ENCODE measurements around the gene BAIAP2L2.
"Not testable (repeated sequence)": the region's sequence is repeated elsewhere in the genome, so short reads cannot be mapped to it uniquely, and the experiment has no call there.

Gene BAIAP2L2, protein sequence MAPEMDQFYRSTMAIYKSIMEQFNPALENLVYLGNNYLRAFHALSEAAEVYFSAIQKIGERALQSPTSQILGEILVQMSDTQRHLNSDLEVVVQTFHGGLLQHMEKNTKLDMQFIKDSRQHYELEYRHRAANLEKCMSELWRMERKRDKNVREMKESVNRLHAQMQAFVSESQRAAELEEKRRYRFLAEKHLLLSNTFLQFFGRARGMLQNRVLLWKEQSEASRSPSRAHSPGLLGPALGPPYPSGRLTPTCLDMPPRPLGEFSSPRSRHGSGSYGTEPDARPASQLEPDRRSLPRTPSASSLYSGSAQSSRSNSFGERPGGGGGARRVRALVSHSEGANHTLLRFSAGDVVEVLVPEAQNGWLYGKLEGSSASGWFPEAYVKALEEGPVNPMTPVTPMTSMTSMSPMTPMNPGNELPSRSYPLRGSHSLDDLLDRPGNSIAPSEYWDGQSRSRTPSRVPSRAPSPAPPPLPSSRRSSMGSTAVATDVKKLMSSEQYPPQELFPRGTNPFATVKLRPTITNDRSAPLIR

DNA sequence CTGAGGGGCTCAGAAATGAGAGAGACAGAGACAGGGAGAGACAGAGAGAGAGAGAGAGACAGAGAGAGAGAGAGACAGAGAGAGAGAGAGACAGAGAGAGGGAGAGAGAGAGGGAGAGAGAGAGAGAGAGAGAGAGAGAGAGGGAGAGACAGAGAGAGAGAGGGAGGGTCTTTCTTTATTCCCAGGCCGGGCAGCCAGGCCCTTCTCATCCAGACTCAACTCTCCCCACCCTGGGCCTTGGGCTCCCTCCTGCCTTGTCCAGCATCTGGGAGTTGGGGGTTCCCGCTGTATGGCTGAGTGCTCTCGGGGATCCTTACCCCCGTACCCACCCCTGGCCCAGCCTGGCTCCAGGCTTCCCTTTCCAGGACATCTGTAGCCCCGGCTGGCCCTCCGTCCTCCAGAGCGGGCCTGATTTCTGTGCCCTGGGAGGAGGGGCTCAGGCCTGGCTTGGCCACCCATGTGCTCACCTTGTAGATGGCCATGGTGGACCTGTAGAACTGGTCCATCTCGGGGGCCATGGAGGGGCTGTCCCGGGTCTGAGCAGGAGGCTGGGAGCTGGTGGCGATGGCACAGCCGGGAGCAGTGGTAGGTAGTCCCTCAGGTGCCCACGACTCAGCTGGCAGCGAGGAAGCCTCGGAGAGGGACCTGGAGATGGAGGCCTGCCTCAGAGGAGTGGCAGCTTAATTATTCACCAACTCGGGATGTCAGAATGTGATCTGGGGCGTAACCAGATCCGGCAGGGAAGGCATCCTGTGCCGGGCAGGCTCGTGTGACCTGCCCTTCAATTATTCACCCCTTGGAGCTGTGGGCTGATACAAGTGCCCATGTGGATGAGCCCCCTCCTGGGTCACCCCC lies at the start of gene BAIAP2L2:
Gene BAIAP2L2 (minus strand): TSS at position 677 of the 855 bp plus-strand sequence. CDS start 159 bp downstream, at position 518.
- peak; percentile 26 for DNase-seq

DNA sequence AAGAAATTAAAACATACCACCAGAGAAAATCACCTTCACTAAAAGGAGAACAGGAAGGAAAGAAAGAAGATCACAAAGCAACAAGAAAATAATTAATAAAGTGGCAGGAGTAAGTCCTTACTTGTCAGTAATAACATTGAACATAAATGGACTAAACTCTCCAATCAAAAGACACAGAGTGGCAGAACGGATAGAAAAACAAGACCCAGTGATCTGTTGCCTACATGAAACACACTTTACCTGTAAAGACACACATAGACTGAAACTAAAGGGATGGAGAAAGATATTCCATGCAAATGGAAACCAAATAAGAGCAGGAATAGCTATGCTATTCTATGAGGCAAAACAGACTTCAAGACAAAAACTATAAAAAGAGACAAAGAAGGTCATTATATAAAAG lies 45.2 kb upstream of the BAIAP2L2 start:
- DNase-seq: no peak

DNA sequence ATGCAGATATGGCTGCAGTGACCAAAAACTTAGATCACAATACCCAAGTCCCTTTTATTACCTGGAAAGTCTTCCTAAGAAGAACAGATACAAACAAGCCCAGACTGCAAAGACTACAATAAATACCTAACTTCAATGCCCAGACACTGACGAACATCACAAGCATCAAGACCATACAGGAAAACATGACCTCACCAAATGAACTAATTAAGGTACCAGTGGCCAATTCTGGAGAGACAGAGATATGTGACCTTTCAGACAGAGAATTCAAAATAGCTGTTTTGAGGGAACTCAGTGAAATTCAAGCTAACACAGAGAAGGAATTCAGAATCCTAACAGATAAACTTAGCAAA lies 44.1 kb upstream of the BAIAP2L2 start:
- not testable (repeated sequence) for DNase-seq

DNA sequence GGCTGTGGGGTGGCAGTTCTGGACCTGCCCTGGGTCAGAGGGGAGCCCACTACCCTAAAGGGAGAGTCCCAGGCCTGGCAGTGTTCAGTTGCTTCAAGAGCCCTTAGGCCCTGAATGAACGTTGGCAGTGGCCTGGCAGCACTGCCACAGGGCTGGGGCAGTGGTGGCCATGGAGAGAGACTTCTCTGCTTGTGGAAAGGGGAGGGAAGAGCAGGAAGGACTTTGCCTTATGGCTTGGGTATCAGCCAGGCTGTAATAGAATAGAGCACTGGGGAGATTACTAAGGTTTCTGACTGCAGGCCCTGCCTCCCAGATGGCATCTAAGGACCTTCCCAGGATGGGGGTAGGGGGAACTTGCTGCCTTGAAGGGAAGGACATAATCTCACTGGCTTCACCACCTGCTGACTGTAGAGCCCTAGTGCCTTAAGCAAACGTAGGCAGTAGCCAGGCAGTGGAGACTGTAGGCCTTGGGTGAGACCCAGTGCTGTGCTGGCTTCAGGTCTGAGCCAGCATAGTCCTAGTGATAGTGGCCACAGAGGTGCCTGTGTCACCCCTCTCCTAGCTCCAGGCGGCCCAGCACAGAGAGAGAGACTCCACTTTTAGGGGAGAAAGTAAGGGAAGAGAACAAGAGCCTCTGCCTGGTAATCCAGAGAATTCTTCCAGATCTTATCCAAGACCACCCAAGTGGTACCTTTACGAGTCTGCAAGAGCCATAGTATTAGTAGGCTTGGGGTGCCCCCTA lies 43.5 kb upstream of the BAIAP2L2 start:
- no peak for DNase-seq

DNA sequence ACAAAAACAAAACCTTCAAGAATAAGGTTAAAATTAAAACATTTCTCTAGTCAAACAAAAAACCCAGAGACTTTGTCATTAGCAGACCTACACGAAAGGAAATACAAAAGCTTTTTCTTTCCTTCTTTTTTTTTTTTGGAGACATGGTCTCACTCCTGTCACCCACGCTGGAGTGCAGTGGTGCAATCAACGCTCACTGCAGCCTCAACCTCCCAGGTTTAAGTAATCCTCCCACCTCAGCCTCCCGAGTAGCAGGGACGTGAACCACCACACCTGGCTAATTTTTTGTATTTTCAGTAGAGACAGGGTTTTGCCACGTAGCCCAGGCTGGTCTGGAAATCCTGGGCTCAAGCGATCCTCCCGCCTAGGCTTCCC lies 40.6 kb upstream of the BAIAP2L2 start:
- no peak for DNase-seq

DNA sequence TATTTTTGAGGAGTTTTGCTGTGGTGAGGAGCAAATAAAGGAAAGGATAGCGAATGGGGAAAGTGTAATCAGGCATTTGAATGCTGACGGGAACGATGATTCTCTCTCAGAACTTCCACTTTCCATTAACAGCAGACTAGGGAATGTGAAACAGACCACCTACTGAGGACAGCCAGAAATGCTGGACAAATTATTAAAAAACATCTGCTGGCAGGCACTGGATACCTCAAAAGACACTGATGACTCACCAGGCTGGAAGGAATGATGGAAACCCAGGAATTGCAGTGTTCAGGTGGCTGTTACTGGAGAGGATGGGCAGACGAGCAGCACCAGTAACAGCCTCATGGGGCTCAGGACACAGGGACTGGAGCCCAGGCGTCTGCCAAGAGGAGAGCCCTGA lies 37.8 kb upstream of the BAIAP2L2 start:
- no peak for DNase-seq

DNA sequence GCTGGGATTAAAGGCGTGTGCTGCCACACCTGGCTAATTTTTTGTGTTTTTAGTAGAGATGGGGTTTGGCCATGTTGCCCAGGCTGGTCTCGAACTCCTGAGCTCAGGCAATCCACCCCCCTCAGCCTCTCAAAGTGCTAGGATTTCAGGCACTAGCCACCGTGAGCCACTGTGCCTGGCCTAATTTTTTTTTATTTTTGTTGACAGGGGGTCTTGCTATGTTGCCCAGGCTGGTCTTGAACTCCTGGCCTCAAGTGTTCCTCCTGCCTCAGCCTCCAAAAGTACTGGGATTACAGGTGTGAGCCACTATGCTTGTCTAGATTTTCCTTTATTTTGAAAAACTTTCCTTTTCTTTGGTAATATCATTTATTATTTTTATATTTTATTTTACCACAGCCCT lies 35.7 kb upstream of the BAIAP2L2 start:
- DNase-seq: not testable (repeated sequence)

DNA sequence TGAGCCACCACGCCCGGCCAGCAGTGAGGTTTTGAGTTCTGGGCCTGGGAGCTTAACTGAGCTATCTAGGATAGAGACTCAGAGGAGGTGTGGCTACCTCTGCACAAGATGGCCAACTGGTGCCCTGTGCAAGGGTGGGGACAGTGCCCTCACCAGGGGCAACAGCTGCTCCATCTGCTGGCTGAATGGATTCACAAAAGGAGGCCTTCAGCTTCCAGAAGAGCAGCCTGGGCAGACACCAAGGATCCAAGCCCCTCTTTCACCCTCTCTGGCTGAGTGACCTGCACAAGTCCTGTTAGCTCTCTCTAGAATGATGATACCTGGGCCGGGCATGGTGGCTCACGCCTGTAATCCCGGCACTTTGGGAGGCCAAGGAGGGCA lies 33.5 kb upstream of the BAIAP2L2 start:
- DNase-seq: no peak

DNA sequence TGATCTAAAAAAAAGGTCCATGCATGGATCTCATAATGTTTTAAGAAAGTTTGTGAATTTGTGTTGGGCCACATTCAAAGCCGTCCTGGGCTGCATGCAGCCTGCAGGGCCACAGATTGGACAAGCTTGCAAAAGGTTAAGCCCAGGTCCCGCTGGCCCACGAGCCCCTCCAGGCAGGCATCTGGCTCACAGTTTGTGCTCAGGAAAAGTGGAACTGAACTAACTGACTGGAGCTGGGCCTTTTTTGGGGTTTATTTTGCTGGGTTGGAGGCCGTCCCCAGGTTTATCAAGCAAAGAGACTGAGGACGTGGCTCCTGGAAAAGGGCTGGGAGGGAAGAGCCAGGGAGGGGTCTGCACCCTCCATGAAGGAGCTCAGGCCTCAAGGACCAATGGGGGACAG lies 32.1 kb upstream of the BAIAP2L2 start:
- DNase-seq: no peak

DNA sequence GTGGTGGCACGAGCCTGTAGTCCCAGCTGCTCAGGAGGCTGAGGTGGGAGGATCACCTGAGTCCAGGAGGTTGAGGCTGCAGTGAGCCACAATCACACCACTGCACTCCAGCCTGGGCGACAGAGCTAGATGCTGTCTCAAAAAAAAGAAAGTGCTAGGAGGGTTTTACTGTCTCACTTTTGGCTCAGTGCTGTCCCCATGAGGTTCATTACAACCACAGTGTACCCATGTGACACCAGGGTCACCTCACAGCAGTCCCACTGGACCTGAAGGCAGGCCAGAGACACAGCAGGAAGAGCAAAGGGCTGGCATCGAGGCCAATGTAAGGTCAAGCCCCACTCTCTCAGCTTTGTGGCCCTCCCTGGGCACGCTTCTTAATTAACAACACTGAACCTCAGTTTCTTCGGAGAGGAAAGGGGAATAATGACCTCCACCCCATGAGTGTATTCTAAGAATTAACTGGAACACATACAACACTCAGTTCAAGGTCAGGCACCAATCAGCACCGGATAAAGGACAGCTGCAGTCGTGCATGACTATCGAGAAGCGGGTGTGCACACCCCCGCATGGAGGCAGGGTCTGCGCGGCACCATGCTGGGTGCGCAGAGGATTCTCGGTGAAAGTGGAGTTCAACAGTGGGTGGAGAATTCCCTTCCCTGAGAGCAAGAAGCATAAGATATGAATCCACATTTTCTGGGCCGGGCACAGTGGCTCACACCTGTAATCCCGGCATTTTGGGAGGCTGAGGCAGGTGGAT lies 30.9 kb upstream of the BAIAP2L2 start:
- DNase-seq: no peak

DNA sequence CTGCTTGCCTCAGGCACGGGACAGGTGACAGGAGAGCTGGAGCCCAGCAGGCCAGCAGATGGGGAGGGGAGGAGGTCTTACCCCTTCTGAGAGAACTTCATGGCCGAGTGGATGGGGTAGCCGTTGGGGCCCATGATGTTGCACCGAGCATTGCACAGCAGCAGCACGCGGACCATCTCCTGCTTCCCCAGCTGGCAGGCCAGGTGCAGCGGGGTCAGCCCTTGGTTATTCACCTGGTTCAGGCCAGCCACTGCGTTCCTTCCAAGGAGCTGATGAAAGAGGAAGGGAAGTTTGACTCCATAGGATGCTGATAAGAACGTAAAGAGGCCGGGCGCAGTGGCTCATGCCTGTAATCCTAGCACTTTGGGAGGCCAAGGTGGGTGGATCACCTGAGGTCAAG lies 29.4 kb upstream of the BAIAP2L2 start:
- no peak for DNase-seq

DNA sequence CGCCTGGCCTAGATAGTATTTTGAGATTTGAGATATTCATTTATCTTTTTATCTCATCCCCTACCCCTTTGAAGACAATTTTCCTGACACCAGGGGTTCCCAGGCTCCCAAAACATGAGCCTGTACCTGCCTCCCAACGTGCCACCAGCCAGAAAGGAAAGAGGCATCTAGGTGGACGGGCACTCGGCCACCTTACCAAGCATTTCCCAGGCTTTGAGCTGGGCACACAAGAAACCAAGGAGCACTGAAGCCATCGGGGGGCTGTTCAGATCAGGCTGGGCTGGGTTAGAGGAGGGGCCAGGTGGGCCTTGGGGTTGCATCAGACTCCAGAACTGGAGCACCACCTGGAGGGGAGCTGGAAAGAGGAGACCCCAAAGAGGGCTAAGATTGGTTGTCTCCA lies 28.5 kb upstream of the BAIAP2L2 start:
- no peak for DNase-seq

DNA sequence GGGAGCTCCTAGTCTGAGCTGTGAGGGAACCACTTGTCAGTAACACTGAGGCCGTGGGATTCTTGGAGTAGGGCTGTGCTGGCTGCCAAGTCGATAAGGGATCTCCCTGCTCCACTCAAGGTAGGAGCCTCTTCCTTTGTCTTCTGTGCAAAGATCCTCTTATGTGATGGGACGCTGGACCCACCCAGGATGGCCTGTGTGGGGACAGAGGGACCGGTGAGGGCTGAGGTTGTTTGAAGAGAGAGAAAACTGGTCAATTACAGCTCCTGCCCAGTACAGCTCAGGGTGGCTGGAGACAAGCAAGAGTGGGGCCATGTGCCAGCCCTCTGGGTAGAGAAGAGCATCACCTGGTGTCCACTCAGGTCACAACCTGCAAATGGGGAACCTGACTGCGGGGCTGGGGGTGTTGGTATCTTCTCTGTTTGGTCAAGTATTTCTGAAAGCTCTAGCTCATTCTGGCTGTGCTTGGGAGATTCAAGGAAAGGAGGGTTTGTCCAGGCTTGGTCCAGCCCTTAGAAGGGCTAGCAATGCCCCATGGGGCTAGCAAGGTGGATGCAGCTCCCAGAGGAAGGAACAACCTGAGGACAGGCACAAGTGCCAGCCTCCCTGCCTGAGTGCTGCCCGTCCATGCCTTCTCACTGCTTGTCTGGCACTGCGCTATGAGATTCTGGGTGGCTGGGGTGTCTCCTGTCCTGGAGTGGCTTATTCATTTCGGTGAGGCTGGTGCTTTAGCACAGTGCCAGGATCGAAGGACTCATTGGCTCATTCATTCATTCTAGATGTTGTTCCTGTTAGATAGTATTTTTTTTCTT lies 27.6 kb upstream of the BAIAP2L2 start:
- DNase-seq: no peak

DNA sequence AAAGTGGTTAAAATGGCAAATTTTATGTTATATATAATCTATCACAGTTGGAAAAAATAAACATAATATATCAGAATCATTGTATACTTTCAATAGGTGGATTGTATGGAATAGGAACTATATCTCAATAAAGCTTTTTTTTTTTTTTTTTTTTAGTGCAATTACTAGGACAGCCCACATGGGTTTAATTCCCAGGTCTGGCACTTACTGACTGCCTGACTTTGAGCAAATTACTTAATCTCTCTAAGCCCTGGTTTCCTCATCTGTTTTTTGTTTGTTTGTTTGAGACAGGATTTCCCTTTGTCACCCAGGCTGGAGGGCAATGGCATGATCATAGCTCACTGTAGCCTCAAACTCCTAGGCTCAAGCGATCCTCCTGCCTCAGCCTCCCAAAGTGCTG lies 26.1 kb upstream of the BAIAP2L2 start:
- no peak for DNase-seq

DNA sequence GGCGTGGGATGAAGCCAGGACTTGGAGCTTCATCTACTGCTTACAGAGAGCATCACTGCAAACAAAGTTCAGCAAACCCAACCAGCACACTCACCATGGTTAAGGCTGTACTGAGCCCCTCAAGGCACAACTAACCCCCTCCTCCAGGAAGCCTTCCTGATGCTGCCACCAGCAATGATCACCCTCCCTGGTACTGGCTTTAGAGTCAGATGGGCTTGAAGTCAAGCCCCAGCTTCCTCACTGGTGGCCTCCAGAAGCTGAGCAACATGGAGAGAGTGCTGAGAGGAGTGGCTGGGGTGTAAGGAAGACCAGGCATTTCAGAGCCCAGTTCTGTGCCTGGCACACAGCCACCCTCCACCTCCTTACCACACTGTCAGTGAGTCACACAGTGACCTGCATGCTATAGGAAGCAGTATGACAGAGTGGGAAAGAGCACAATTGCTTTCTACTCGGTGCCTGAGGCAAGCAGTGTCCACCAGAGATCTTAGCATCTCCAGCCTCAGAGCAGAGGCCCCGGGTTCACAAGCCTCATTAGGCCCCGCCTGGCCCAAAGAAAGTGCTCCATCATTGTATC lies 24.7 kb upstream of the BAIAP2L2 start:
- DNase-seq: no peak

DNA sequence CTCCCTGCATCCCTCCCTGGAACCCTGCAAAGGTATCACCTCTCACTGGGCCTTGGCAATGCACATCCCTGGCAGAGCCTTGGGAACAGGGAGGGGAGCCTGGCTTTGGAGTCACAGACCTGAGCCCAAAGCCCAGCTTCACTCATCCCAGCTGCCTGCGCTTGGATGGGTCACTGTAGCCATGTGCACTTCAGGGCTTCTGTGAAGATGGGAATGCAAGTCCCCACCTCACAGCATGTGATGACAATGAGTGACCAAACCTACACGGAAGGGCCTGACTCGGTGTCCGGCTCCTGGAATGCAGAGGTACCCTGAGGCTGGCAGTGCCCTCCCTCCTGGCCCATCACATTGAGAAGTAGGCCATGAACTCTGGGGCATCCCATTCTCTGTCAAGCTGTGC lies 22.8 kb upstream of the BAIAP2L2 start:
- no peak for DNase-seq

DNA sequence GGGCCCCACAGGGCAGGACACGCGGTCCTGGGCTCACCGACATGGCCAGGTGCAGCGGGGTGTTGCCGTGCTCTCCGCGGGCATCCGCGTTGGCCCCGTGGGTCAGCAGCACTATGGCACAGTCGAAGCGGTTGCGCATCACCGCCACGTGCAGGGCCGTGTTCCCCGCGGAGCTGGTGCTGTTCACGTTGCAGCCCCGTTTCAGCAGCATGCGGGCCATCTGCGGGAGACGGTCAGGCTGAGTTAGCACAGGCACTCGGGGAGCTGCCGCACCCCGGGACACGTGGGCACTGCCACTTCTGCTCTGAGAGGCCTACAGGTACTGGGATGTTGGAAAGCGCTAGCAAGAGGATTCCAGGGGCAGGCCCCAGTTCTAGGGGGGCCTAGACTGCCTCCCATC lies 22.3 kb upstream of the BAIAP2L2 start:
- no peak for DNase-seq

DNA sequence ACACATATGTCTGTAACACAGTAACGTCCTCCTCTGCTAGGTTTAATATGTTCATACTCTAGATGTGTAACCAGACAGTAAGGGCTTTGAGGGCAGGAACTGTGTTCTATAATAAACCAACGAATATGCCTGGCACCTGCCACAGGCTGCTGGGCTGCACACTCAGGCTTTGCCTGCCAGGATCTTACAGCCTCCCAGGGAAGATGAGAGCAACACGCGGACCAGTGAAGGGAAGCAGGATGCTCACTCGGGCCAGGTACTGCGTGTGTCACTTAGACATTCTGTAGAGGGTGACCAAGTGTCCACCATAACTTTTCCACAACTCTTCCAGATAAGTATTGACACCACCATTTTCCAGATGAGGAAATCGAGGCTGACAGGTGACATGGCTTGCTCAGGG lies 21.7 kb upstream of the BAIAP2L2 start:
- no peak for DNase-seq

DNA sequence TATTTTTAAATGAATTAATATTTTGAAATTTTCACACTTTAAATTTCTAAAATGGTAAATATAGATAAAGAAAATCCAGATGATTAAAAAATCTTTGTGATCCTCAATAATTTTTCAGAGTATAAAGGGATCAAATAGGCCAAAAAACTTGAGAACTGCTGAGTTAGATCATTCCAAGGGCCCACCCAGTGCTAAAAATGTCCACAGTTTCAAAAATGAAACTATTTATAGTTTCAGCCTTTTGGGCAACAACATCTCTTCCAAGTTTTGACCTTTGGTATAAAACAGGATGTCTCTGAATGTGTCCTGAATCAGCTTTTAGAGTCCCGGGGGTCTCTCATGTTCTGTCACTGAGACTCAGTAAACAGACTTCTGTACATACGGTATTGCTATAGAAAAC lies 20.9 kb upstream of the BAIAP2L2 start:
- DNase-seq: no peak

DNA sequence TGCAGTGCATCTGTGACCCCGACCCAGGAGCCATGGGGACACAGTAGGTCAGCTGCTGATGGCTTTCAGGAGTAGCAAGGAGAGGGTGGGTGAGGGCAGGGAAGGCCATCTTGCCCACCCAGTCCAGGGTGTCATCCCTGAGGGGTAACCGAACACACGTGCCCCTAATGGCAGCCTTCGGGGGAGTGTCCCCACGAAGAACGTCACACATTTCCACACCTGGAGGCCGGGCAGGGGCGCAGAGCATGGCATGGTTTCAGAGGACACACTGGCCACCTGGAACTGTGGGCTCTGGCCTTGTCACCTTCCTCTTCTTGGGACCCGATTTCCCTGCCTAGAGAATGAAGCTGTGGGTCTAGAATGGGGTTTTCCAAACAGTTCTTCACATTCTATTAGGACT lies 19.4 kb upstream of the BAIAP2L2 start:
- DNase-seq: no peak

DNA sequence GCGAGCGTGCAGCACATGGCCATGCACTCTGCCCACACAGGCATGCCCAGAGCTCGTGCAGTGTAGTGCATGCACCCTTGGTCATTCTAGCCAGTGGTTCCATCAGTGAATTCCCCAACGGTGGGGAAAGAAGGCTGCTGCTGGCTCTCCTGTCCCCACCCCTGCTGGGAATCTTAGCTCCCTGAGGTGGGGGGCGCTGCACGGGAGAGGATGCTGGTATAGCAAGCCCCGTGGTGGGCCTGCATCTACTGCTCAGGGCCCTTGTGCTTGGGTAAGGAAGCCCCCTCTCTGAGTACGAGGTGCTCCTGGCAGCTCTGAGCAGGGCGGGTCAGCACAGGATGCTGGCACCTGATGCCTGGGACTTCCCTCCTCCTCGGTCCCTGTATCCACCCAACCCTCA lies 18.5 kb upstream of the BAIAP2L2 start:
- DNase-seq: no peak

Measured in retina (tissue), 1 donor.